ENCODE data around the gene LHPP.

- TF ChIP-seq POLR2A (IDR thresholded peaks at IDR 0.05) = no peak
- no peak for TF ChIP-seq CTCF (IDR thresholded peaks at IDR 0.05)
These were observed 148.1 kb downstream of the LHPP start for GRCh38 chr10:124609698-124610097.
